NB4 (cell line): ENCODE measurements around the gene ABHD4.
"Not testable (repeated sequence)": the region's sequence is repeated elsewhere in the genome, so short reads cannot be mapped to it uniquely, and the experiment has no call there.

Experiments
- DNase-seq: peaks from one replicate; pipeline ENCODE4 v3.0.0; 2010; ENCODE audit warnings: low read depth
- H3K4me3 ChIP-seq: one replicate; pipeline ENCODE4 v1.5.1; 2011; ENCODE audit warnings: mild to moderate bottlenecking, low read depth, low read length, moderate library complexity
- CTCF ChIP-seq: IDR thresholded peaks from one replicate; pipeline ENCODE4 v1.5.1; 2012; ENCODE audit warnings: low read depth, low read length
- MYC ChIP-seq: IDR thresholded peaks from 2 replicates; pipeline ENCODE4 v1.6.1; 2011; ENCODE audit warnings: low read depth, low read length
- POLR2A ChIP-seq: IDR thresholded peaks from 2 replicates; pipeline ENCODE4 v1.6.1; 2011; ENCODE audit warnings: mild to moderate bottlenecking; ENCODE audit not compliant: insufficient read length; ENCODE audit errors: extremely low read depth
- TF ChIP-seq, protein P1 (sequence below): IDR thresholded peaks from 2 replicates; pipeline ENCODE4 v1.6.1; 2011; ENCODE audit warnings: low read depth, low read length

The ABHD4 gene

GRCh38 chr14:22613736-22614239 lies 15.7 kb downstream of the ABHD4 start:
- TF ChIP-seq, protein P1, sequence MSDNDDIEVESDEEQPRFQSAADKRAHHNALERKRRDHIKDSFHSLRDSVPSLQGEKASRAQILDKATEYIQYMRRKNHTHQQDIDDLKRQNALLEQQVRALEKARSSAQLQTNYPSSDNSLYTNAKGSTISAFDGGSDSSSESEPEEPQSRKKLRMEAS, result no peak
- TF ChIP-seq CTCF (no peak), MYC (no peak), POLR2A (no peak)
- H3K4me3 ChIP-seq, result no peak overlapping the region

GRCh38 chr14:22614240-22614799 lies 16.2 kb downstream of the ABHD4 start:
- peak; percentile 35 for DNase-seq
- TF ChIP-seq, protein P1, result no peak
- no peak for TF ChIP-seq CTCF
- no peak for TF ChIP-seq MYC
- TF ChIP-seq POLR2A, result no peak

More at GRCh38 chr14:22613736-22614239, 15.7 kb downstream of the ABHD4 start:
- DNase-seq, result no peak

DNA sequence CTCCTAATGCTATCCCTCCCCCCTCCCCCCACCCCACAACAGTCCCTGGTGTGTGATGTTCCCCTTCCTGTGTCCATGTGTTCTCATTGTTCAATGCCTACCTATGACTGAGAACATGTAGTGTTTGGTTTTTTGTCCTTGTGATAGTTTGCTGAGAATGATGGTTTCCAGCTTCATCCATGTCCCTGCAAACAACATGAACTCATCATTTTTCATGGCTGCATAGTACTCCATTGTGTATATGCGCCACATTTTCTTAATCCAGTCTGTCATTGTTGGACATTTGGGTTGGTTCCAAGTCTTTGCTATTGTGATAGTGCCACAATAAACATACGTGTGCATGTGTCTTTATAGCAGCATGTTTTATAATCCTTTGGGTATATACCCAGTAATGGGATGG lies 17.7 kb downstream of the ABHD4 start:
- not testable (repeated sequence) for DNase-seq

More at GRCh38 chr14:22614240-22614799, 16.2 kb downstream of the ABHD4 start:
- H3K4me3 ChIP-seq, result no peak overlapping the region

DNA sequence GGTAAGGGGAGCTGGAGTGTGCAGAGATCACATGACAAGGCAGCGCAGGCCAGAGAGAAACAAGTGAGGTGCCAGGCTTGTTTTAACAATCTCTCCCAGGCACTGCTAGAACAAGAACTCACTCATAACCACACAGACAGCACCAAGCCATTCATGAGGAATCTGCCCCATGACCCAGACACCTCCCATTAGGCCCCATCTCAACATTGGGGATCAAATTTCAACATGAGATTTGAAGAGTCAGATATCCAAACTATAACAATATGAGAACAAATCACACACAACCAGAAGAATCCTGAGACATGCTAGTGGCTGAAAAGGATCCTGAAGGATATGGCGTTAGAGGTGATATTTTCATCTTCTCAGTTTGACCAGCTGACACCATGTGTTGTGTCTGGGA lies 24.2 kb downstream of the ABHD4 start:
- TF ChIP-seq MYC, result no peak
- no peak for TF ChIP-seq CTCF
- no peak for TF ChIP-seq POLR2A
- TF ChIP-seq, protein P1, result no peak
- DNase-seq, result no peak

More for the DNA sequence above, 17.7 kb downstream of the ABHD4 start:
- not testable (repeated sequence) for H3K4me3 ChIP-seq

DNA sequence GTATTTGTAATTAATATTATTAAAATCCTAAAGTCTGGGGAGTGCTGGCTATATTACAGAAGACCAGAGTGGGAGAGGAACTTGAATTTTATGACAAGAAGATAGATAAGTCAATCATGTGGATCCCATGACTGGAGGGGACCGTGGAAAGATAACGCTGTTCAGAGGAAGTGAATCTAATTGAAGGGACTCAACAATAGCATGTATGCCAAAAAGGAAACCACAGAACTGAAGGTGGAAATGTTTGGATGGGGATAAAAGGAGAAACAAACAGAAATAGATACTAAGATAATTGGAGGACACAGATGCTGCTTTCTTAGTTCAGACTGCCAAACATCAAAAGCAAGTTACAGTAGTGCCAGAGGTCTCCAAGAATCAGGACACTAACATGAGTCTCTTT lies 24.9 kb downstream of the ABHD4 start:
- H3K4me3 ChIP-seq, result no peak overlapping the region
- peak; percentile 20 for DNase-seq
- TF ChIP-seq, protein P1, result no peak
- TF ChIP-seq CTCF (no peak), MYC (no peak), POLR2A (no peak)

More for the DNA sequence above, 24.2 kb downstream of the ABHD4 start:
- H3K4me3 ChIP-seq, result no peak overlapping the region

GRCh38 chr14:22626590-22626989 lies 28.5 kb downstream of the ABHD4 start:
- TF ChIP-seq CTCF (no peak), POLR2A (no peak), MYC (no peak)
- TF ChIP-seq, protein P1, result no peak
- H3K4me3 ChIP-seq, result no peak overlapping the region
- no peak for DNase-seq
